Measurements from ENCODE around the gene GPR55.

- TF ChIP-seq CTCF (IDR thresholded peaks at IDR 0.05 in 8 of 11, conservative IDR thresholded peaks at IDR 0.05 in 3 of 11) (no peak), POLR2A (IDR thresholded peaks at IDR 0.05) (no peak)
These were observed 9.7 kb downstream of the GPR55 start for GRCh38 chr2:230915319-230915718.
